Endodermal cell (in vitro differentiated cells): Measurements from ENCODE around the gene ACKR1. TPM values are rescaled to one million over a fixed set of nuclear protein-coding genes. Genes with fewer than 3 reads are reported as not detected.

Experiments used
- DNase-seq: peaks from one replicate; pipeline ENCODE4 v3.0.0-alpha.2; 2017
- H3K27ac ChIP-seq: 2 replicates; pipeline ENCODE4 v1.5.1; 2013; ENCODE audit warnings: mild to moderate bottlenecking, low read depth, low read length, moderate library complexity
- H3K27me3 ChIP-seq: 2 replicates; pipeline ENCODE4 v1.6.1; 2013; ENCODE audit warnings: mild to moderate bottlenecking, low read length, moderate library complexity; ENCODE audit not compliant: insufficient read depth, control insufficient read depth, poor library complexity, severe bottlenecking
- H3K36me3 ChIP-seq: 2 replicates; pipeline ENCODE4 v1.7.0; 2013; ENCODE audit warnings: mild to moderate bottlenecking, low read length, moderate library complexity; ENCODE audit not compliant: control insufficient read depth, insufficient read depth
- H3K4me1 ChIP-seq: one replicate; pipeline ENCODE4 v1.7.0; 2013; ENCODE audit warnings: low read length; ENCODE audit not compliant: control insufficient read depth, insufficient read depth
- H3K4me3 ChIP-seq: 2 replicates; pipeline ENCODE4 v1.5.1; 2013; ENCODE audit warnings: mild to moderate bottlenecking, low read length, moderate library complexity
- H3K9ac ChIP-seq: 2 replicates; pipeline ENCODE4 v1.6.1; 2013; ENCODE audit warnings: mild to moderate bottlenecking, low read length, moderate library complexity; ENCODE audit not compliant: poor library complexity, severe bottlenecking; ENCODE audit errors: extremely low read depth
- H3K9me3 ChIP-seq: 2 replicates; pipeline ENCODE4 v1.6.1; 2013; ENCODE audit warnings: mild to moderate bottlenecking, low read length, moderate library complexity; ENCODE audit not compliant: control insufficient read depth
- H3K27ac Mint-ChIP-seq: 2 replicates; pipeline ENCODE4 v1.8.0; 2020; ENCODE audit warnings: mixed read lengths
- H3K27me3 Mint-ChIP-seq: 2 replicates; pipeline ENCODE4 v1.8.0; 2021; ENCODE audit warnings: mild to moderate bottlenecking, mixed read lengths; ENCODE audit not compliant: insufficient read depth
- H3K36me3 Mint-ChIP-seq: 2 replicates; pipeline ENCODE4 v1.8.0; 2020; ENCODE audit warnings: low read depth, mixed read lengths
- H3K4me1 Mint-ChIP-seq: 2 replicates; pipeline ENCODE4 v1.8.0; 2020; ENCODE audit warnings: mixed read lengths
- H3K4me3 Mint-ChIP-seq: 2 replicates; pipeline ENCODE4 v1.8.0; 2020; ENCODE audit warnings: mild to moderate bottlenecking, moderate library complexity, mixed read lengths
- H3K9me3 Mint-ChIP-seq: 2 replicates; pipeline ENCODE4 v1.8.0; 2020; ENCODE audit warnings: mild to moderate bottlenecking, mixed read lengths
- WGBS, 2 experiments: methylation state at CpG; one replicate each; pipeline versions ENCODE4 v1.1.5 to v1.1.7; 2013; ENCODE audit warnings: missing lambda C conversion rate in 2 of 2, mixed read lengths in 1 of 2; ENCODE audit not compliant: insufficient coverage in 1 of 2, insufficient read length in 1 of 2; 5-methylcytosine and 5-hydroxymethylcytosine counted together
- total RNA-seq, 2 donors: library from RNA; stranded (reverse); fragmentation: NEBNext Ultra II Directional in 1 of 2; extraction: Animal tissue kit (Norgen Biotek cat#: 25700) in 1 of 2; gene quantifications; 2 replicates in 1 of 2; 3 replicates in 1 of 2; pipeline ENCODE4 v1.2.1, GENCODE V29; 2021
- TF ChIP-seq, protein P1 (sequence below): fragments of 200-600 bp; sonication (generic); conservative IDR thresholded peaks from 2 replicates; pipeline ENCODE4 v1.5.0; 2021; ENCODE audit warnings: antibody characterized with exemption, mild to moderate bottlenecking

Gene ACKR1
- total RNA-seq, 2 donors from 2014 or later: not detected

DNA sequence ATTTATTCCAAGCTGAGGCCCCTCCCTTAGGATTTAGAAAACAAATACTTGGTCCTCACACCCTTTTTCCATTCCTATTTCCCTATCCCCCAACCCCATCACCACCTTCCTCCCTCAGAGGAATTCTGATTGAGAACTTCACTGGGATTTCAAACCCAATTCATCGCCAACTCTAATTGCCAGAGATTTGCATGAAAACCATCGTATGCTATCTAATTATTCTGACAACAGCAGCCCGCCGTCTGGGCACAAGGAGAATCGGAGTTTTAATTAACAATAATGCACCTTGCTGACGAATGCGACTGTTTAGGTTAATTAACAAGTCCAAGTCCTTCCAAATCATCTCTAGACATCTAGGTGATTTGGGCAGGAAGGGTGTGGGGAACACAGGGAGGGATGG, 4.4 kb downstream of the ACKR1 start:
- Mint-ChIP-seq H3K4me1 (peaks cover 2% of the 10 kb centered on the region), H3K27ac (no peak overlapping the region), H3K27me3 (peaks cover 33% of the 10 kb centered on the region), H3K36me3 (no peaks in the 10 kb centered on the region), H3K9me3 (no peaks in the 10 kb centered on the region), H3K4me3 (no peak overlapping the region)
- Histone ChIP-seq H3K27ac (no peak overlapping the region), H3K27me3 (peaks cover 27% of the 10 kb centered on the region), H3K9ac (no peak overlapping the region), H3K4me1 (no peaks in the 10 kb centered on the region), H3K9me3 (no peaks in the 10 kb centered on the region), H3K36me3 (no peaks in the 10 kb centered on the region), H3K4me3 (no peak overlapping the region)
- TF ChIP-seq, protein P1, sequence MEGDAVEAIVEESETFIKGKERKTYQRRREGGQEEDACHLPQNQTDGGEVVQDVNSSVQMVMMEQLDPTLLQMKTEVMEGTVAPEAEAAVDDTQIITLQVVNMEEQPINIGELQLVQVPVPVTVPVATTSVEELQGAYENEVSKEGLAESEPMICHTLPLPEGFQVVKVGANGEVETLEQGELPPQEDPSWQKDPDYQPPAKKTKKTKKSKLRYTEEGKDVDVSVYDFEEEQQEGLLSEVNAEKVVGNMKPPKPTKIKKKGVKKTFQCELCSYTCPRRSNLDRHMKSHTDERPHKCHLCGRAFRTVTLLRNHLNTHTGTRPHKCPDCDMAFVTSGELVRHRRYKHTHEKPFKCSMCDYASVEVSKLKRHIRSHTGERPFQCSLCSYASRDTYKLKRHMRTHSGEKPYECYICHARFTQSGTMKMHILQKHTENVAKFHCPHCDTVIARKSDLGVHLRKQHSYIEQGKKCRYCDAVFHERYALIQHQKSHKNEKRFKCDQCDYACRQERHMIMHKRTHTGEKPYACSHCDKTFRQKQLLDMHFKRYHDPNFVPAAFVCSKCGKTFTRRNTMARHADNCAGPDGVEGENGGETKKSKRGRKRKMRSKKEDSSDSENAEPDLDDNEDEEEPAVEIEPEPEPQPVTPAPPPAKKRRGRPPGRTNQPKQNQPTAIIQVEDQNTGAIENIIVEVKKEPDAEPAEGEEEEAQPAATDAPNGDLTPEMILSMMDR: no peak
- 88% methylated on average over 7 of the region's 7 CpGs for WGBS, 2 experiments
- DNase-seq: no peak

DNA sequence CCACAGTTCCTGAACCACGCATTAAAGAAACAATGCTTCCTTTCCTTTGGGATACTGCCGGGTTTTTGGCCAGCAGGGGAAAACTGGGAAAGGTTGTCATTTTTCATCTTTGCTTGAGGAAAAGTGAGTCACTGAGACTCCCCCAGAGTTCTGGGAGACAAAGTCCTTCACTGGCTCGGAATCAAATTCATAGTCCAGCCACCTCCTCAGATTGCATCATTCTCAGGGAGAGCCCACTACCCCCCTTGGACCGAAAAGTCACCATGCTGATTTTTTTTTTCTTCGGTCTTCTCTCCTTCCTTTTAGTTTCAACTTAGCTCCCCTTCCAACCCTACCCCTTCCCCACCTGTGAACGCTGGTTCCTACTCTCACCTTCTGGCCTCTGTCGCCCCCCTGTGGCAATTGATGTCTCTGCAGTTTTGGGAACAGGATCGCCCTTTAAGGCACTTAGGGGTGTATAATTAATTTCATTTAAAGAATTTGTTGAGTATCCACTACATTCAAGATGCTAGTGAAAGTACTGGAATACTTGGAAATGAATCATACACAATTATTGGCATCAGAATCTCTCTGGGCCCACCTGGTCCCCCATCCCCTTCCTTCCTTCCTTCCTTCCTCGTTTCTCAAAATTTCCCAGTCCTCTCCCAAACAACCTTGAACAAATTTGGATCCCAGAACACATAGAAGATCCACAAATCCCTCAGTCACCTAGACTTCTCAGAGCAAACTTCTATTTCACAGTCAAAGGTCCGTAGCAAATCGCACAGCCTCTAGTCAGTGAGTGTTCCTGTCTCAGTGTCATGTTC, 6.9 kb downstream of the ACKR1 start:
- H3K36me3 ChIP-seq: no peaks in the 10 kb centered on the region
- no peaks in the 10 kb centered on the region for H3K9me3 ChIP-seq
- DNase-seq: peak; percentile 88
- TF ChIP-seq, protein P1: peak; percentile 93
- no peaks in the 10 kb centered on the region for H3K4me1 ChIP-seq
- Mint-ChIP-seq H3K36me3 (no peaks in the 10 kb centered on the region), H3K4me3 (no peak overlapping the region), H3K27me3 (peaks cover 23% of the 10 kb centered on the region), H3K9me3 (no peaks in the 10 kb centered on the region), H3K4me1 (peaks cover 2% of the 10 kb centered on the region), H3K27ac (no peak overlapping the region)
- no peak overlapping the region for H3K4me3 ChIP-seq
- WGBS, 2 experiments: 45 to 74% methylated on average over 5 to 10 of the region's 11 CpGs
- no peak overlapping the region for H3K9ac ChIP-seq
- H3K27me3 ChIP-seq: peaks cover 38% of the 10 kb centered on the region
- H3K27ac ChIP-seq: no peak overlapping the region

DNA sequence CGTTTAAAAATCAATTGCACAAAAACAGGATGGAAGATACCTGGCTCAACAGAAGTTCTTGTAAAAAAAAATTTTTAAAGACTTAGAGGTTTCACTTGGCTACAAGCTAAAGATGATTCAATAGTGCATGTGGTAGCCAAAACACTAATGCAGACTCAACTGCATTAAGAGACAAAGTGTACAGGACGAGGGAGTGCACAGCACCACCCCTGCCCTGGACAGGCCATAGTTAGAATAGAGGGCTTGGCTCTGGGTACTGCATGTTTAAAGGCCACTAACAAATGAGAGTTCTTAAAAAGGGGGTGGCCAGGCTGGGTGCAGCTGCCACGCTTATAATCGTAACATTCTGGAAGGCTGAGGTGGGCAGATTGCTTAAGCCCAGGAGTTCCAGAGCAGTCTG, 7.9 kb downstream of the ACKR1 start:
- no peak overlapping the region for H3K9ac ChIP-seq
- no peak overlapping the region for H3K27ac Mint-ChIP-seq
- no peak overlapping the region for H3K4me3 ChIP-seq
- no peak overlapping the region for H3K4me3 Mint-ChIP-seq
- no peaks in the 10 kb centered on the region for H3K9me3 ChIP-seq
- no peaks in the 10 kb centered on the region for H3K36me3 Mint-ChIP-seq
- peaks cover 29% of the 10 kb centered on the region for H3K27me3 ChIP-seq
- no peak for DNase-seq
- H3K36me3 ChIP-seq: no peaks in the 10 kb centered on the region
- peaks cover 2% of the 10 kb centered on the region for H3K4me1 Mint-ChIP-seq
- 78 to 90% methylated on average over 1 to 4 of the region's 4 CpGs for WGBS, 2 experiments
- H3K27me3 Mint-ChIP-seq: peaks cover 12% of the 10 kb centered on the region
- no peak overlapping the region for H3K27ac ChIP-seq
- H3K4me1 ChIP-seq: no peaks in the 10 kb centered on the region
- TF ChIP-seq, protein P1: no peak
- H3K9me3 Mint-ChIP-seq: no peaks in the 10 kb centered on the region
